Endothelial cell of umbilical vein (primary cell): ENCODE measurements around the gene INTS2. TPM values are rescaled to one million over a fixed set of nuclear protein-coding genes. Genes with fewer than 3 reads are reported as not detected.

ENCODE experiments used
- BruUV-seq: library from RNA; stranded (reverse); fragments of 400-500 nt; replicated peaks from 2 replicates; lab custom pipeline; 2021; lab: Mats Ljungman, UMichigan
- CTCF ChIA-PET: fragments of 300-600, 350-600 bp; sonication (Branson Sonifier 250); formaldehyde crosslinking; loops from one replicate; lab custom pipeline; 2021; ENCODE audit warnings: antibody characterized with exemption, inconsistent platforms; lab: Charles Lee
- POLR2A ChIA-PET: fragments of 300-600, 350-600 bp; sonication (Branson Sonifier 250); formaldehyde crosslinking; loops from one replicate; lab custom pipeline; 2021; ENCODE audit warnings: antibody characterized with exemption, inconsistent platforms; lab: Charles Lee
- DNase-seq: peaks from one replicate; pipeline ENCODE4 v3.0.0-alpha.2; 2011; ENCODE audit warnings: low read depth, low spot score
- FAIRE-seq: peaks from 2 replicates; lab custom pipeline; 2011; peaks lifted over from hg19 to GRCh38; lab: Jason Lieb, UNC
- H2AFZ ChIP-seq: 2 replicates; pipeline ENCODE4 v1.6.0; 2012; ENCODE audit warnings: low read depth, low read length, control low read depth, inconsistent platforms
- H3K27ac ChIP-seq: 2 replicates; pipeline ENCODE4 v1.5.1; 2011; ENCODE audit warnings: low read depth, mild to moderate bottlenecking, control low read depth, low read length, moderate library complexity; ENCODE audit not compliant: insufficient read depth
- H3K27me3 ChIP-seq, 2 experiments: 2 replicates each; pipeline versions ENCODE4 v1.6.0 to v1.6.1; 2011; ENCODE audit warnings: low read length in 2 of 2, mixed read lengths in 1 of 2; ENCODE audit not compliant: control insufficient read depth in 2 of 2, insufficient read depth in 2 of 2
- H3K36me3 ChIP-seq, 2 experiments: 2 replicates in 1 of 2; 3 replicates in 1 of 2; pipeline ENCODE4 v1.5.1; 2011; ENCODE audit warnings: low read length in 2 of 2, mild to moderate bottlenecking in 1 of 2, moderate library complexity in 1 of 2; ENCODE audit not compliant: control insufficient read depth in 2 of 2, insufficient read depth in 2 of 2; ENCODE audit errors: extremely low read depth in 1 of 2
- H3K4me1 ChIP-seq: 3 replicates; pipeline ENCODE4 v1.5.1; 2011; ENCODE audit warnings: mild to moderate bottlenecking, low read length; ENCODE audit not compliant: control insufficient read depth, insufficient read depth; ENCODE audit errors: extremely low read depth
- H3K4me2 ChIP-seq: 2 replicates; pipeline ENCODE4 v1.6.1; 2011; ENCODE audit warnings: low read length, control low read depth, mixed read lengths; ENCODE audit not compliant: insufficient read depth
- H3K4me3 ChIP-seq, 3 experiments: fragments of 200-600 bp in 1 of 3; sonication (generic), shearing (Covaris generic) in 1 of 3; replicated peaks in 1 of 3; 2 replicates each; pipeline ENCODE4 v1.5.1; 2011 to 2016; ENCODE audit warnings: control low read depth in 3 of 3, low read length in 3 of 3, mild to moderate bottlenecking in 2 of 3, inconsistent platforms in 1 of 3, low read depth in 1 of 3, moderate library complexity in 1 of 3; ENCODE audit not compliant: insufficient read depth in 1 of 3
- H3K79me2 ChIP-seq: 2 replicates; pipeline ENCODE4 v1.6.0; 2012; ENCODE audit warnings: low read length, inconsistent platforms; ENCODE audit not compliant: control insufficient read depth, insufficient read depth
- H3K9ac ChIP-seq: replicated peaks from 2 replicates; pipeline ENCODE3; 2011; ENCODE audit warnings: low read length, control low read depth; ENCODE audit not compliant: insufficient read depth; ENCODE audit errors: extremely low read depth
- H3K9me1 ChIP-seq: replicated peaks from 3 replicates; pipeline ENCODE4 v1.6.0; 2011; ENCODE audit warnings: mild to moderate bottlenecking, low read length; ENCODE audit not compliant: control insufficient read depth, insufficient read depth; ENCODE audit errors: extremely low read depth
- H3K9me3 ChIP-seq: replicated peaks from 2 replicates; pipeline ENCODE4 v1.5.1; 2012; ENCODE audit warnings: low read length, inconsistent platforms; ENCODE audit not compliant: control insufficient read depth, insufficient read depth
- H4K20me1 ChIP-seq: replicated peaks from 2 replicates; pipeline ENCODE3; 2011; ENCODE audit warnings: mild to moderate bottlenecking, low read length; ENCODE audit not compliant: control insufficient read depth, insufficient read depth; ENCODE audit errors: extremely low read depth
- EZH2 ChIP-seq: IDR thresholded peaks from 2 replicates; pipeline ENCODE4 v1.6.1; 2012; ENCODE audit warnings: borderline replicate concordance, low read depth, mild to moderate bottlenecking, moderate library complexity, low read length, inconsistent platforms; ENCODE audit not compliant: severe bottlenecking
- FOS ChIP-seq: IDR thresholded peaks from 2 replicates; pipeline ENCODE4 v1.6.1; 2011; ENCODE audit warnings: mild to moderate bottlenecking, low read length, moderate library complexity, borderline replicate concordance; ENCODE audit not compliant: insufficient read depth
- GATA2 ChIP-seq: IDR thresholded peaks from 2 replicates; pipeline ENCODE4 v1.7.0; 2011; ENCODE audit warnings: low read depth, mild to moderate bottlenecking, moderate library complexity, mixed read lengths, low read length; ENCODE audit not compliant: insufficient read length, insufficient read depth
- JUN ChIP-seq: IDR thresholded peaks from 2 replicates; pipeline ENCODE4 v1.6.1; 2011; ENCODE audit warnings: borderline replicate concordance, low read depth; ENCODE audit not compliant: insufficient read length, insufficient read depth
- MAX ChIP-seq: IDR thresholded peaks from 2 replicates; pipeline ENCODE4 v1.6.1; 2011; ENCODE audit not compliant: insufficient read depth, insufficient read length
- MYC ChIP-seq: IDR thresholded peaks from one replicate; pipeline ENCODE4 v1.6.1; 2011; ENCODE audit warnings: mild to moderate bottlenecking, low read depth, low read length
- POLR2A ChIP-seq: IDR thresholded peaks from 2 replicates; pipeline ENCODE4 v1.6.1; 2012; ENCODE audit warnings: low read depth, mild to moderate bottlenecking, control low read depth, low read length
- POLR2AphosphoS5 ChIP-seq: IDR thresholded peaks from 2 replicates; pipeline ENCODE4 v1.6.1; 2012; ENCODE audit warnings: low read depth, mild to moderate bottlenecking, control low read depth, low read length, moderate library complexity; ENCODE audit not compliant: insufficient read depth
- dilution Hi-C: fragments of 300-500 bp; cut with MboI; formaldehyde crosslinking; loops from one replicate; pipeline ENCODE4 v1.15.0; 2019; ENCODE audit warnings: low sequenced_read_pairs; ENCODE audit not compliant: extremely low pct_ligation_motif_present
- intact Hi-C: fragments of 100-400 bp; cut with micrococcal nuclease; formaldehyde crosslinking; loops from one replicate; pipeline ENCODE4 v1.10.0; 2022
- polyA plus RNA-seq, 4 experiments: library from polyadenylated mRNA; depleted of rRNA in 3 of 4; stranded (reverse) in 3 of 4; unstranded in 1 of 4; fragments of >200 nt; gene quantifications; 2 replicates each; pipeline versions ENCODE4 v1.2.1 to v1.2.3, GENCODE V29; 2011 to 2012; ENCODE audit warnings: missing spikeins in 1 of 4
- total RNA-seq: library from RNA; stranded (reverse); gene quantifications from 2 replicates; pipeline ENCODE4 v1.2.3, GENCODE V29; 2021
- TF ChIP-seq, protein P1 (sequence below), 2 donors: IDR thresholded peaks; 1 replicate in 1 of 2; 2 replicates in 1 of 2; pipeline ENCODE4 v1.5.1; 2011; ENCODE audit warnings: low read length in 2 of 2, mild to moderate bottlenecking in 2 of 2, moderate library complexity in 2 of 2, control low read depth in 1 of 2, inconsistent platforms in 1 of 2, low read depth in 1 of 2; ENCODE audit not compliant: insufficient read depth in 1 of 2; ENCODE audit errors: extremely low read depth in 1 of 2

INTS2 gene
- total and polyA plus RNA-seq, 2 donors (not counting 3 experiments of a cell fraction or from before 2014, with no cell fraction given), result 6.2 to 13.4 TPM

GRCh38 chr17:61947367-61948078, 19.7 kb upstream of the INTS2 start:
- BruUV-seq, result no TSS peak
- Histone ChIP-seq H3K9me3 (no peaks in the 10 kb centered on the region), H3K36me3 (peaks cover 17 to 20% of the 10 kb centered on the region in 2 experiments), H3K4me3 (no peak overlapping the region), H3K79me2 (no peaks in the 10 kb centered on the region), H3K4me2 (no peak overlapping the region), H3K9me1 (no peaks in the 10 kb centered on the region), H3K27me3 (no peaks in the 10 kb centered on the region), H3K9ac (no peak overlapping the region), H4K20me1 (no peaks in the 10 kb centered on the region), H2AFZ (no peak overlapping the region), H3K4me1 (no peaks in the 10 kb centered on the region), H3K27ac (no peak overlapping the region)
- intact Hi-C loops (no loop called here), dilution Hi-C loops (no loop called here)
- FAIRE-seq, result no peak
- ChIA-PET CTCF (interaction anchor here (0.7 to 0.9 kb wide), 2 partner anchors 16 to 19 kb away, joined by 3 to 4 read pairs; no protein-coding TSS in a partner anchor), POLR2A (interaction anchor here (0.6 kb wide), 1 partner anchor 51 kb away, joined by 3 read pairs; no protein-coding TSS in a partner anchor)
- TF ChIP-seq, protein P1, sequence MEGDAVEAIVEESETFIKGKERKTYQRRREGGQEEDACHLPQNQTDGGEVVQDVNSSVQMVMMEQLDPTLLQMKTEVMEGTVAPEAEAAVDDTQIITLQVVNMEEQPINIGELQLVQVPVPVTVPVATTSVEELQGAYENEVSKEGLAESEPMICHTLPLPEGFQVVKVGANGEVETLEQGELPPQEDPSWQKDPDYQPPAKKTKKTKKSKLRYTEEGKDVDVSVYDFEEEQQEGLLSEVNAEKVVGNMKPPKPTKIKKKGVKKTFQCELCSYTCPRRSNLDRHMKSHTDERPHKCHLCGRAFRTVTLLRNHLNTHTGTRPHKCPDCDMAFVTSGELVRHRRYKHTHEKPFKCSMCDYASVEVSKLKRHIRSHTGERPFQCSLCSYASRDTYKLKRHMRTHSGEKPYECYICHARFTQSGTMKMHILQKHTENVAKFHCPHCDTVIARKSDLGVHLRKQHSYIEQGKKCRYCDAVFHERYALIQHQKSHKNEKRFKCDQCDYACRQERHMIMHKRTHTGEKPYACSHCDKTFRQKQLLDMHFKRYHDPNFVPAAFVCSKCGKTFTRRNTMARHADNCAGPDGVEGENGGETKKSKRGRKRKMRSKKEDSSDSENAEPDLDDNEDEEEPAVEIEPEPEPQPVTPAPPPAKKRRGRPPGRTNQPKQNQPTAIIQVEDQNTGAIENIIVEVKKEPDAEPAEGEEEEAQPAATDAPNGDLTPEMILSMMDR (IDR thresholded peaks at IDR 0.05; ENCODE audit: extremely low read depth in 1 of 2, insufficient read depth in 1 of 2, low read depth in 1 of 2, low read length in 2 of 2), result no peak
- no peak for TF ChIP-seq GATA2
- TF ChIP-seq FOS, result no peak
- TF ChIP-seq MYC, result no peak
- DNase-seq, result no peak

DNA sequence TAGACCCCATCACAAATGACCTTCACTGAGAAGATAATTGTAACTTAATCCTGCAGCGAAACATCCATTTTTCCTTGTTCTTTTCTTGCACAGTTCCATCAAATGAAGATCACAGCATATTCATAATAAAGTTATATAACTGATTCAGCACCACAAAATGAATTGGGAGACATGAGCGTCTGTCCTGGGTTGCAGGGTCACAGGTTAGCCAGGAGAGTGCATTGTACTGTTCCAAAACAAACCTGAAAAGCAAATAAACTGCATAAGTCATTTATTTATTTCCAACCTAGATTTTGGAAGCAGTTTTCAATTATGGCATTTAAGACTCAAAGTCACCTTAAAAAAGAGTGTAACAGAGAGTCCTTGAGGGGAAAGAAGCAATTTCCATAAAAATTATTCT, 18.6 kb upstream of the INTS2 start:
- Histone ChIP-seq H3K79me2 (no peaks in the 10 kb centered on the region), H3K4me1 (no peaks in the 10 kb centered on the region), H3K36me3 (peaks cover 17 to 20% of the 10 kb centered on the region in 2 experiments), H4K20me1 (no peaks in the 10 kb centered on the region), H3K9me3 (no peaks in the 10 kb centered on the region), H3K9me1 (no peaks in the 10 kb centered on the region), H3K27me3 (no peaks in the 10 kb centered on the region), H3K4me3 (no peak overlapping the region), H3K4me2 (no peak overlapping the region), H3K9ac (no peak overlapping the region), H3K27ac (no peak overlapping the region), H2AFZ (no peak overlapping the region)
- FAIRE-seq, result no peak
- no TSS peak for BruUV-seq
- dilution Hi-C loops (no loop called here), intact Hi-C loops (no loop called here)
- no peak for DNase-seq
- ChIA-PET POLR2A (no interaction called here), CTCF (no interaction called here)
- TF ChIP-seq MYC (no peak), MAX (no peak), FOS (no peak), GATA2 (no peak), EZH2 (no peak), POLR2AphosphoS5 (no peak), JUN (no peak), POLR2A (no peak)
- TF ChIP-seq, protein P1 (IDR thresholded peaks at IDR 0.05; ENCODE audit: extremely low read depth in 1 of 2, insufficient read depth in 1 of 2, low read depth in 1 of 2, low read length in 2 of 2), result no peak
